ENCODE results near the gene VEZF1.

GRCh38 chr17:58002973-58003372 is 14.9 kb upstream of the VEZF1 start:
- TF ChIP-seq CTCF (IDR thresholded peaks at IDR 0.05; ENCODE audit: low read depth, low read length, poor library complexity, severe bottlenecking) (no peak), EZH2phosphoT487 (IDR thresholded peaks at IDR 0.05; ENCODE audit: borderline replicate concordance, low read length) (no peak)

All from DOHH2 (cell line).